ENCODE measurements around the gene TMEM184C. TPM values are rescaled to one million over a fixed set of nuclear protein-coding genes. Genes with fewer than 3 reads are reported as not detected.

The TMEM184C gene
- total RNA-seq = 34.3 and 38.3 TPM in 2 replicates

GRCh38 chr4:147617173-147617840 lies at the start of gene TMEM184C:
TSS of gene TMEM184C (plus strand) at chr4:147617397. CDS start at chr4:147617957, 560 bp downstream.

GRCh38 chr4:147683717-147684700 lies 66.8 kb downstream of the TMEM184C start, which contains the start of gene PRMT9:
TSS of gene PRMT9 (minus strand) at chr4:147684163. CDS start at chr4:147683987, 176 bp downstream.

Other genes starting within 250 kb of the TMEM184C start
- gene EDNRA, start 136.3 kb upstream of the TMEM184C start, total RNA-seq = 8.1 and 10.7 TPM in 2 replicates
- gene PRMT9, start 66.8 kb downstream of the TMEM184C start, total RNA-seq = 11.1 and 11.3 TPM in 2 replicates
- gene ARHGAP10, start 114.7 kb downstream of the TMEM184C start, total RNA-seq = 30.8 and 46.3 TPM in 2 replicates